GM21528 (cell line): ENCODE data around the gene EDA.
"Not testable (repeated sequence)": the region's sequence is repeated elsewhere in the genome, so short reads cannot be mapped to it uniquely, and the experiment has no call there.

ENCODE experiments used
- ATAC-seq: cut with Tn5 transposase; IDR thresholded peaks from one replicate; pipeline ENCODE4 v1.9.1; 2021; ENCODE audit warnings: mild to moderate bottlenecking, moderate library complexity; ENCODE audit not compliant: unreplicated experiment, low FRiP score

Gene EDA

GRCh38 chrX:69741721-69742120, 125.8 kb downstream of the EDA start:
- ATAC-seq, result no peak

GRCh38 chrX:69746051-69746450, 130.1 kb downstream of the EDA start:
- no peak for ATAC-seq

- no peak for ATAC-seq
These were observed 132.1 kb downstream of the EDA start for GRCh38 chrX:69748055-69748454.

GRCh38 chrX:69759921-69760625, 144.2 kb downstream of the EDA start:
- no peak for ATAC-seq

GRCh38 chrX:69761633-69762032, 145.7 kb downstream of the EDA start:
- no peak for ATAC-seq

- ATAC-seq, result no peak
These were observed 146.4 kb downstream of the EDA start for GRCh38 chrX:69762340-69762739.

GRCh38 chrX:69793260-69793935, 177.5 kb downstream of the EDA start:
- no peak for ATAC-seq

- no peak for ATAC-seq
These were observed 179.8 kb downstream of the EDA start for GRCh38 chrX:69795702-69796101.

GRCh38 chrX:69807400-69807799, 191.5 kb downstream of the EDA start:
- ATAC-seq, result no peak

- no peak for ATAC-seq
These were observed 192.5 kb downstream of the EDA start for GRCh38 chrX:69808375-69808774.

GRCh38 chrX:69813677-69814076, 197.8 kb downstream of the EDA start:
- ATAC-seq, result no peak

- ATAC-seq, result no peak
These were observed 199.2 kb downstream of the EDA start for GRCh38 chrX:69815063-69815462.

GRCh38 chrX:69815519-69815918, 199.6 kb downstream of the EDA start:
- ATAC-seq, result no peak

GRCh38 chrX:69844636-69845035, 228.7 kb downstream of the EDA start:
- no peak for ATAC-seq

GRCh38 chrX:69859999-69860398, 244.1 kb downstream of the EDA start:
- ATAC-seq, result not testable (repeated sequence)

- ATAC-seq, result no peak
These were observed 260.3 kb downstream of the EDA start for GRCh38 chrX:69876221-69876620.

- no peak for ATAC-seq
These were observed 268.3 kb downstream of the EDA start for GRCh38 chrX:69884210-69884609.

GRCh38 chrX:69896046-69896445, 280.1 kb downstream of the EDA start:
- ATAC-seq, result no peak

- no peak for ATAC-seq
These were observed 284.6 kb downstream of the EDA start for GRCh38 chrX:69900491-69900890.

GRCh38 chrX:69906447-69906846, 290.5 kb downstream of the EDA start:
- no peak for ATAC-seq

- ATAC-seq, result no peak
These were observed 298.9 kb downstream of the EDA start for GRCh38 chrX:69914781-69915180.

- no peak for ATAC-seq
These were observed 303.8 kb downstream of the EDA start for GRCh38 chrX:69919749-69920148.
